CD14-positive monocyte (primary cell): ENCODE results near the gene MERTK. TPM values are rescaled to one million over a fixed set of nuclear protein-coding genes. Genes with fewer than 3 reads are reported as not detected.

Source experiments
- DNase-seq, 3 donors: peaks; one replicate each; pipeline ENCODE4 v3.0.0-alpha.2; 2011 to 2022
- H2AFZ ChIP-seq: 2 replicates; pipeline ENCODE4 v1.6.0; 2012; ENCODE audit warnings: mild to moderate bottlenecking, low read depth, low read length, inconsistent platforms; ENCODE audit not compliant: insufficient read depth, poor library complexity, severe bottlenecking
- H3K27ac ChIP-seq, 2 donors: 1 replicate in 1 of 2; 2 replicates in 1 of 2; pipeline ENCODE4 v1.5.1; 2012 to 2013; ENCODE audit warnings: low read length in 2 of 2, control low read depth in 1 of 2, inconsistent platforms in 1 of 2, low read depth in 1 of 2, mild to moderate bottlenecking in 1 of 2
- H3K27me3 ChIP-seq, 2 donors: one replicate each; pipeline versions ENCODE4 v1.6.0 to v1.6.1; 2011 to 2013; ENCODE audit warnings: low read length in 2 of 2; ENCODE audit not compliant: control insufficient read depth in 2 of 2, insufficient read depth in 2 of 2
- H3K36me3 ChIP-seq, 2 donors: replicated peaks in 1 of 2; 1 replicate in 1 of 2; 2 replicates in 1 of 2; pipeline versions ENCODE4 v1.5.1 to v1.6.1; 2012 to 2013; ENCODE audit warnings: low read length in 2 of 2, control low read depth in 1 of 2, inconsistent platforms in 1 of 2, mild to moderate bottlenecking in 1 of 2; ENCODE audit not compliant: insufficient read depth in 2 of 2, control insufficient read depth in 1 of 2
- H3K4me1 ChIP-seq, 2 donors: 1 replicate in 1 of 2; 2 replicates in 1 of 2; pipeline versions ENCODE4 v1.5.1 to v1.6.1; 2012 to 2013; ENCODE audit warnings: low read length in 2 of 2, control low read depth in 1 of 2, inconsistent platforms in 1 of 2, mild to moderate bottlenecking in 1 of 2, moderate library complexity in 1 of 2; ENCODE audit not compliant: insufficient read depth in 2 of 2, control insufficient read depth in 1 of 2
- H3K4me2 ChIP-seq: replicated peaks from 2 replicates; pipeline ENCODE3; 2012; ENCODE audit warnings: low read length, moderate library complexity, mild to moderate bottlenecking; ENCODE audit not compliant: poor library complexity, severe bottlenecking; ENCODE audit errors: extremely low read depth
- H3K4me3 ChIP-seq, 3 experiments: fragments of 200-600 bp in 1 of 3; sonication (generic) in 1 of 3; replicated peaks in 1 of 3; 1 replicate in 2 of 3; 2 replicates in 1 of 3; pipeline ENCODE4 v1.5.1; 2011 to 2013; ENCODE audit warnings: low read length in 3 of 3, mild to moderate bottlenecking in 3 of 3, control low read depth in 2 of 3, low read depth in 2 of 3, inconsistent platforms in 1 of 3, moderate library complexity in 1 of 3
- H3K79me2 ChIP-seq: 2 replicates; pipeline ENCODE4 v1.6.0; 2012; ENCODE audit warnings: mild to moderate bottlenecking, control low read depth, inconsistent platforms, low read length, moderate library complexity; ENCODE audit not compliant: insufficient read depth
- H3K9ac ChIP-seq: 2 replicates; pipeline ENCODE4 v1.6.0; 2017; ENCODE audit warnings: low read length, mild to moderate bottlenecking; ENCODE audit not compliant: insufficient read depth, poor library complexity, severe bottlenecking
- H3K9me3 ChIP-seq, 2 donors: replicated peaks in 1 of 2; 1 replicate in 1 of 2; 2 replicates in 1 of 2; pipeline versions ENCODE4 v1.5.1 to v1.6.1; 2012 to 2013; ENCODE audit warnings: low read length in 2 of 2, control low read depth in 1 of 2; ENCODE audit not compliant: control insufficient read depth in 1 of 2, insufficient read depth in 1 of 2
- H4K20me1 ChIP-seq: 2 replicates; pipeline ENCODE4 v1.6.0; 2012; ENCODE audit warnings: mild to moderate bottlenecking, low read length, control low read depth, moderate library complexity; ENCODE audit not compliant: insufficient read depth
- H3K27ac Mint-ChIP-seq, 7 donors: one replicate each; pipeline ENCODE4 v1.8.0; 2020; ENCODE audit warnings: mild to moderate bottlenecking in 7 of 7, mixed read lengths in 7 of 7, moderate library complexity in 6 of 7, inconsistent platforms in 2 of 7
- H3K27me3 Mint-ChIP-seq, 3 donors: one replicate each; pipeline ENCODE4 v1.8.0; 2021 to 2022; ENCODE audit warnings: low read depth in 3 of 3, mild to moderate bottlenecking in 3 of 3, mixed read lengths in 3 of 3, moderate library complexity in 3 of 3, inconsistent platforms in 1 of 3
- H3K36me3 Mint-ChIP-seq, 2 donors: one replicate each; pipeline ENCODE4 v1.8.0; 2020; ENCODE audit warnings: mixed read lengths in 2 of 2, inconsistent platforms in 1 of 2, mild to moderate bottlenecking in 1 of 2
- H3K4me1 Mint-ChIP-seq: one replicate; pipeline ENCODE4 v1.8.0; 2020; ENCODE audit warnings: mild to moderate bottlenecking, mixed read lengths
- H3K4me3 Mint-ChIP-seq, 2 donors: one replicate each; pipeline ENCODE4 v1.8.0; 2020; ENCODE audit warnings: mild to moderate bottlenecking in 2 of 2, mixed read lengths in 2 of 2, moderate library complexity in 1 of 2
- H3K9me3 Mint-ChIP-seq, 7 donors: one replicate each; pipeline ENCODE4 v1.8.0; 2020 to 2022; ENCODE audit warnings: mixed read lengths in 7 of 7, mild to moderate bottlenecking in 6 of 7, moderate library complexity in 6 of 7, inconsistent platforms in 2 of 7
- CTCF ChIP-seq: fragments of 200-600 bp; IDR thresholded peaks from one replicate; pipeline ENCODE4 v1.8.0; 2022; ENCODE audit warnings: antibody characterized with exemption, mild to moderate bottlenecking
- WGBS: methylation state at CpG from one replicate; pipeline ENCODE4 v1.1.5; 2013; ENCODE audit warnings: missing lambda C conversion rate; ENCODE audit not compliant: insufficient coverage; 5-methylcytosine and 5-hydroxymethylcytosine counted together
- intact Hi-C, 2 donors: fragments of 100-400 bp; cut with micrococcal nuclease; formaldehyde crosslinking; loops; one replicate each; pipeline versions ENCODE4 v1.15.0 to v1.15.1; 2023
- polyA plus RNA-seq, 3 donors: library from polyadenylated mRNA; depleted of rRNA in 1 of 3; unstranded in 2 of 3; stranded (reverse) in 1 of 3; fragments of 300-500 nt in 2 of 3; fragments of >200 nt in 1 of 3; fragmentation: Illumina TruSeq in 2 of 3; gene quantifications; 1 replicate in 2 of 3; 2 replicates in 1 of 3; pipeline ENCODE4 v1.2.3, GENCODE V29; 2012 to 2021
- small RNA-seq: library from RNA; depleted of rRNA; stranded (forward); fragments of <200 nt; gene quantifications from one replicate; pipeline ENCODE3, GENCODE V24; 2012; ENCODE audit warnings: low read depth; ENCODE audit not compliant: insufficient read length

The MERTK gene
- polyA plus RNA-seq, 3 donors, result 4.1 to 17.0 (median 4.2) TPM

- Histone ChIP-seq H3K4me2 (no peak overlapping the region), H3K79me2 (peaks cover 26% of the 10 kb centered on the region), H4K20me1 (peaks cover 34% of the 10 kb centered on the region), H3K27me3 (no peaks in the 10 kb centered on the region), H2AFZ (no peak overlapping the region), H3K27ac (peak overlapping the region in 1 of 2 donors; percentile 2), H3K36me3 (peaks cover 39 to 84% of the 10 kb centered on the region in 2 donors), H3K9ac (no peak overlapping the region), H3K4me1 (no peaks in the 10 kb centered on the region), H3K9me3 (no peaks in the 10 kb centered on the region), H3K4me3 (no peak overlapping the region)
- 34% methylated on average over 3 of the region's 8 CpGs for WGBS
- intact Hi-C loops, result no loop called here
- H3K27me3 Mint-ChIP-seq, result peaks cover 0 to 1% (median 0%) of the 10 kb centered on the region in 3 donors
- peak overlapping the region in 2 of 7 donors; percentile 21 to 66 for H3K27ac Mint-ChIP-seq
- peaks cover 70 to 89% of the 10 kb centered on the region in 2 donors for H3K36me3 Mint-ChIP-seq
- H3K4me3 Mint-ChIP-seq, result no peak overlapping the region
- peaks cover 19% of the 10 kb centered on the region for H3K4me1 Mint-ChIP-seq
- peaks cover 0 to 2% (median 0%) of the 10 kb centered on the region in 7 donors for H3K9me3 Mint-ChIP-seq
- DNase-seq, result no peak
- no peak for TF ChIP-seq CTCF
These were observed 177.3 kb downstream of the MERTK start for GRCh38 chr2:112075490-112076260.

GRCh38 chr2:112077814-112078213 lies 179.4 kb downstream of the MERTK start:
- Histone ChIP-seq H4K20me1 (peaks cover 21% of the 10 kb centered on the region), H3K4me1 (no peaks in the 10 kb centered on the region), H3K79me2 (peaks cover 17% of the 10 kb centered on the region), H3K4me3 (no peak overlapping the region), H3K9me3 (no peaks in the 10 kb centered on the region), H3K27me3 (no peaks in the 10 kb centered on the region), H3K27ac (no peak overlapping the region), H3K4me2 (no peak overlapping the region), H3K36me3 (peaks cover 53 to 85% of the 10 kb centered on the region in 2 donors), H2AFZ (no peak overlapping the region), H3K9ac (no peak overlapping the region)
- TF ChIP-seq CTCF, result no peak
- Mint-ChIP-seq H3K4me3 (no peak overlapping the region), H3K4me1 (peaks cover 15% of the 10 kb centered on the region), H3K36me3 (peaks cover 73 to 88% of the 10 kb centered on the region in 2 donors), H3K9me3 (peaks cover 0 to 2% (median 0%) of the 10 kb centered on the region in 7 donors), H3K27me3 (no peaks in the 10 kb centered on the region), H3K27ac (peak overlapping the region in 1 of 7 donors; percentile 59)
- WGBS, result no CpG with 5 or more reads among the region's 1 CpG
- intact Hi-C loops, result no loop called here
- no peak for DNase-seq

Small RNA genes within 50 kb of the gene (small RNA-seq; reads per million reads assigned to genes)
- not detected for gene RN7SL297P

Other genes with a start within 250 kb of the MERTK start
- 10 to 100 TPM in 1 of 3 donors, 1 to 10 TPM in 2; 4.2 to 12.4 (median 6.8) TPM for gene ANAPC1, start 14.4 kb upstream of the MERTK start, polyA plus RNA-seq
- 10 to 100 TPM in 2 of 3 donors, 1 to 10 TPM in 1; 9.1 to 13.4 (median 11.4) TPM for gene TMEM87B, start 156.7 kb downstream of the MERTK start, polyA plus RNA-seq
- gene FBLN7, start 239.8 kb downstream of the MERTK start, polyA plus RNA-seq, result under 1 TPM in 1 of 3 donors, not detected in 2; 0.04 TPM